ENCODE data around the gene GOSR1. TPM values are rescaled to one million over a fixed set of nuclear protein-coding genes. Genes with fewer than 3 reads are reported as not detected.
"Not testable (repeated sequence)": the region's sequence is repeated elsewhere in the genome, so short reads cannot be mapped to it uniquely, and the experiment has no call there.

The GOSR1 gene
- total RNA-seq, 1 donor from 2014 or later = 64.3 TPM

GRCh38 chr17:30530346-30531025 is 53.3 kb downstream of the GOSR1 start:
- Mint-ChIP-seq H3K27me3 (ENCODE audit: low read depth) (no peaks in the 10 kb centered on the region), H3K4me3 (no peak overlapping the region), H3K36me3 (no peaks in the 10 kb centered on the region), H3K4me1 (no peaks in the 10 kb centered on the region), H3K27ac (no peak overlapping the region), H3K9me3 (no peaks in the 10 kb centered on the region)
- no peak for DNase-seq (ENCODE audit: low spot score in 2 of 2, unreplicated experiment in 2 of 2)
- no peak for TF ChIP-seq CTCF (IDR thresholded peaks at IDR 0.05; ENCODE audit: unreplicated experiment)

- Mint-ChIP-seq H3K9me3 (peaks cover 3% of the 10 kb centered on the region), H3K4me3 (no peak overlapping the region)
Measured at GRCh38 chr17:30532871-30533270, 55.7 kb downstream of the GOSR1 start.

GRCh38 chr17:30534298-30534697 is 57.1 kb downstream of the GOSR1 start:
- Mint-ChIP-seq H3K4me3 (no peak overlapping the region), H3K4me1 (no peaks in the 10 kb centered on the region), H3K27me3 (ENCODE audit: low read depth) (no peaks in the 10 kb centered on the region), H3K27ac (no peak overlapping the region), H3K9me3 (peaks cover 7% of the 10 kb centered on the region), H3K36me3 (no peaks in the 10 kb centered on the region)
- TF ChIP-seq CTCF (IDR thresholded peaks at IDR 0.05; ENCODE audit: unreplicated experiment) = no peak
- DNase-seq (ENCODE audit: low spot score in 2 of 2, unreplicated experiment in 2 of 2) = no peak

More at GRCh38 chr17:30532871-30533270, 55.7 kb downstream of the GOSR1 start:
- H3K27ac Mint-ChIP-seq = no peak overlapping the region
- no peaks in the 10 kb centered on the region for H3K27me3 Mint-ChIP-seq (ENCODE audit: low read depth)
- TF ChIP-seq CTCF (IDR thresholded peaks at IDR 0.05; ENCODE audit: unreplicated experiment) = no peak
- no peak for DNase-seq (ENCODE audit: low spot score in 2 of 2, unreplicated experiment in 2 of 2)
- no peaks in the 10 kb centered on the region for H3K36me3 Mint-ChIP-seq
- no peaks in the 10 kb centered on the region for H3K4me1 Mint-ChIP-seq

- peaks cover 7% of the 10 kb centered on the region for H3K9me3 Mint-ChIP-seq
- no peaks in the 10 kb centered on the region for H3K27me3 Mint-ChIP-seq (ENCODE audit: low read depth)
- no peaks in the 10 kb centered on the region for H3K36me3 Mint-ChIP-seq
- no peak for TF ChIP-seq CTCF (IDR thresholded peaks at IDR 0.05; ENCODE audit: unreplicated experiment)
- no peak for DNase-seq (ENCODE audit: low spot score in 2 of 2, unreplicated experiment in 2 of 2)
- no peak overlapping the region for H3K4me3 Mint-ChIP-seq
- no peaks in the 10 kb centered on the region for H3K4me1 Mint-ChIP-seq
- H3K27ac Mint-ChIP-seq = no peak overlapping the region
Measured at GRCh38 chr17:30534938-30535921, 58.0 kb downstream of the GOSR1 start.

GRCh38 chr17:30536846-30537245 is 59.6 kb downstream of the GOSR1 start:
- not testable (repeated sequence) for H3K4me3 Mint-ChIP-seq; DNase-seq (ENCODE audit: low spot score in 2 of 2, unreplicated experiment in 2 of 2); H3K36me3 Mint-ChIP-seq; H3K9me3 Mint-ChIP-seq; H3K27me3 Mint-ChIP-seq (ENCODE audit: low read depth); H3K27ac Mint-ChIP-seq; H3K4me1 Mint-ChIP-seq

GRCh38 chr17:30537667-30538066 is 60.5 kb downstream of the GOSR1 start:
- H3K9me3 Mint-ChIP-seq; H3K4me3 Mint-ChIP-seq; H3K27me3 Mint-ChIP-seq (ENCODE audit: low read depth); H3K4me1 Mint-ChIP-seq; H3K36me3 Mint-ChIP-seq; H3K27ac Mint-ChIP-seq; DNase-seq (ENCODE audit: low spot score in 2 of 2, unreplicated experiment in 2 of 2): not testable (repeated sequence)

All from mesothelial cell of epicardium (in vitro differentiated cells).